GM19328 (cell line): Measurements from ENCODE around the gene FXYD2.

Experiments used
- ATAC-seq: cut with Tn5 transposase; IDR thresholded peaks from one replicate; pipeline ENCODE4 v1.9.1; 2021; ENCODE audit warnings: mild to moderate bottlenecking, moderate library complexity; ENCODE audit not compliant: unreplicated experiment

Gene FXYD2

DNA sequence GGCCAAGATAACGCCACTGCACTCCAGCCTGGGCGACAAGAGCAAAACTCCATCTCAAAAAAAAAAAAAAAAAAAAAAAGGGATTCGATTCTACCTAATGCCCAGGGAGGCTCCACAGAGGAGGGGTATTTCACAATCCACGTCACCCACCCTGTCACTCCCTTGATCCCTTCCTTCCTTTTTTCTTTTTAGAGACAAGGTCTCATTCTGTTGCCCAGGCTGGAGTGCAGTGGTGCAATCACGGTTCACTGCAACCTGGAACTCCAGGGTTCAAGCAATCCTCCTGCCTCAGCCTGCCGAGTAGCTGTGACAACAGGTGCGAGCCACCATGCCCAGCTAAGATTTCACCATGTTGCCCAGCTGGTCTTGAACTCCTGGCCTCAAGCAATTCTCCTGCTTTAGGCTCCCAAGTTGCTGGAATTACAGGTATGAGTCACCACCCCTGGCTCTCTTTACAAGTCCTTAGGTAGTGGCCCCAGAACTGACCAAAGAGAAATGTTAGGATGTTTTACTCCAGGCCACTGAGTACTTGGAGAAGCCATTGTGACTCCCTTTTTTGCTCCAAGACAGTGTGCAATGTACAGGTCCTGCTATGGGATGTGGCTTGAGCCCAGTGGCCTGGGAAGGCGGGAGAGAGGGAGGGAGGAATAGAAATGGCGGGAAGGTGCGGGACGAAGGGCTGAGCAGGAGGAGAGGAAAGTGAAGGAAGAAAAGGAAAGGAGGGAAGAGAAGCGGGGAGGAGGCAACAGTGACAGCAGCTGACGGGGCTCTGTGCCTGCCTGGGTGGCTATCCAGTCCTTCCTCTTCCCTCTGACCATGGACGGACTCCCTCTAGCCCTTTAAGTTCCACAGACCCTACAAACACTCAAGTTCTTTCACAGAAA is 11.8 kb upstream of the FXYD2 start:
- no peak for ATAC-seq

DNA sequence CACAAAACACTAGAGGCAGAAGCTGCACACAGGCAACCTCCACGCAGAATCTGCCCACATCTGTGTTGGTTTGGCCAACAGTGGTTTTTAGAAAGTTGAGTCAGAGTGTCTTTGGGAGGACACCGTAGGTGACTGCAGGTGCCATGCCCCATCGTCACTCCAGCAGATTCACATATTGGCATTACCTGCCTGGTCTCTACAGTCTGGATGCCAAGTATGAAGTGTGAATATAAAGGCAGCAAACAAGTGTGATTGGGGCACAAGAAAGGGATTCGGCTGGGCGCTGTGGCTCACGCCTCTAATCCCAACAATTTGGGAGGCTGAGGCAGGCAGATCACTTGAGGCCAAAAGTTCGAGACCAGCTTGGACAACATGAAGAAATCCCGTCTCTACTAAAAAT is 11.0 kb upstream of the FXYD2 start:
- no peak for ATAC-seq

DNA sequence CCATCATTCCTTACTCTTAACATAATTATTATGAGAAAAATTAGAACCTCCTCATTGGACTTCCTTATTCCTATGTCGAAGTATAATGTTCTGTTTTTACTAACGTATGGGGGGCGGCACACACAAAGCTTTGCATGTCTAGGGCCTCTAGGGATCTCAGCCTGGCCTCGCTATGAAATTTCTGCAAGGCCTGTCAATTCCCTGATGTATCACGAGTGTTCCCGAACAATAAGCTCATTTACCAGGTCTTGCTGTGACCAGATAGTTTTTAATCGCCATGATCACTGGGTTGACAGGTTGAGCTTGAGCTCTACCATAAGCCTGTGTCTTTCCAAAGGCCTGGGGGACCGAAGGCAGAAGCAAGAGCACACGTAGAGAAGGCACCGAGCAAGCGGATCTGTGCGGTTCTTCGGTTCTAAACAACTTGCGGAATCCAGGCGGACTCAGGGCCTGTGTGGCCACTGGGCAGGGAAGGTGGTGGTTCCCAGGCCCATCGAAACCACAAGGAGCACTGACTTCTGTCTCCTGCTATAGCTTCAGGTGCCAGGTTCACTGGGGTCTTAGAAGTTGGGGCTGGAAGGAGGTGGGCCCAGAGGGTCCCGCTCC is 10.4 kb upstream of the FXYD2 start:
- ATAC-seq, result no peak

DNA sequence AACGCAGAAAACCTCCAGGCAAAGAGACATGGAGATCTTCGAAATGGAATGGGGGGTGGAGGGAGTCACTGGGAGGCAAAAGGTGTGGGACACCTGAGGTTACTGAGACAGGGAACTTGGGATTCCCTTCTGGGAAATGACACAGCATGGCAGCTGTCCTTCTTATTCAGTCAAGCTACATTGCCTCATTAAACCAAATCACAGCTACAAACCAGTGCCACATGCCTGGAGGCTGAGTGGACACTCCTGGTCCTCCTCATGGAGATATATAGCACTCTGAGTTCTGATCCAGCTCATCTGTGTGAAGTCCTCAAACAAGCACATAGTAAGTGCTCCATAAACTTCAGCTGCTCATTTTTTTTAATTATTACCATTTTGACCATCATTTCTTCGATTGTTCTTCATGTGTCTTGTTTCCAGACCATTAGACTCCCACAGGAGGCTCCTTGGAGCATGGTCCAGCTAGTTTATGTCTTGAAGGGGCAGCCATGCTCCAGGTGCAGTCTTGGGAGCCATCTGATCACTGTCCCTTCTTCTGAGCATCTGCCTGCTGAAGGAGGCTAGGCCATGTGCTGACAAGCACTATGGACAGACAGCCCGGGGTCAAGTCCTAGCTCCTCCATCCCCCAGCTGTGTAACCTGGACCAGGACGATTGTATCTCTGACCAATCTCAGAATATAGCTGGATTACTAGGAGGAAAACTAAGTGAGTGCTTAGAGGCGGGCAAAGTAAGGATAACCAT is 9.7 kb upstream of the FXYD2 start:
- ATAC-seq, result no peak

DNA sequence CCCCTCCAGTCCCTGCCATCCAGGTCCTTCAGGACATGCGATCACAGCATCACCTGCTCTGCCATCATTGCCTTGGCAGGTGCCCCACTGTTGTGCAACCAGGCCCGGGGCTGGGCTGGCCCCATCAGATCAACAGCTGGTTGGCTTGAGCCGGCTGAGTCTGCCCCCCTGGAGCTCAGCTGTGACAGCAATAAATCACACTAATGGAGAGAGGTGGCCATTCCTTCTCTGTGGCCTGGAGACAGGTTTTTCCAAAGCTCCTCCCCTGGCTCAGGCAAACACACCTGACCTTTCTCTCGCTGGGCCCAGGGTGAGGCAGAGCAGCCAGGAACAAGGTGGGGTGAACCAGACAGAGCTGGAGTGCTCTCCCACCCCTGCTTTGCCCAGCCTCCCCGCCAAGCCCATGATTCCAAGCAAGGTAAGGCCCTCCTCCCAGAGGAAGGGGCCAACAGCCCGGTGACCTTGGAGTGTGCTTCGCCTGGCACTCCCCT is 8.9 kb upstream of the FXYD2 start:
- ATAC-seq, result no peak

DNA sequence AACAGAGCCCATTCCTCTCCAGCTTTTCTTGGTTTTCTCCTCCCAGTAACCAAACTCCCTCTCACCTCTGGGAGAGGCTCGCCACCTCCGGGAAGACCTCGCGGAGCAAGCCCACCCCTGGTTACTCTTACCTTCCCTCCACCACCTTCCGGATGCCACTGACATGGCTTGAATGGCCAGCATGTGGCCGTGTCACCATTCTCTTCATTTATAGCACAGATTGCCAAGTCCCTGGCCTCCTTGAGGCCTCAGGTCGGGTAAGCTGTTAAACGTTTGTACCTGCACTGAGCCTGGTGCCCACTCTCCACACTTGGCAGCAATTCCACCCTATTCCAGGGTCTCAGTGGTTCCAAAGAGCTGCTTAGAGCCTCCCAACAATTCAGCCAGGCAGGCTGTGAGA is 8.0 kb upstream of the FXYD2 start:
- ATAC-seq, result no peak

DNA sequence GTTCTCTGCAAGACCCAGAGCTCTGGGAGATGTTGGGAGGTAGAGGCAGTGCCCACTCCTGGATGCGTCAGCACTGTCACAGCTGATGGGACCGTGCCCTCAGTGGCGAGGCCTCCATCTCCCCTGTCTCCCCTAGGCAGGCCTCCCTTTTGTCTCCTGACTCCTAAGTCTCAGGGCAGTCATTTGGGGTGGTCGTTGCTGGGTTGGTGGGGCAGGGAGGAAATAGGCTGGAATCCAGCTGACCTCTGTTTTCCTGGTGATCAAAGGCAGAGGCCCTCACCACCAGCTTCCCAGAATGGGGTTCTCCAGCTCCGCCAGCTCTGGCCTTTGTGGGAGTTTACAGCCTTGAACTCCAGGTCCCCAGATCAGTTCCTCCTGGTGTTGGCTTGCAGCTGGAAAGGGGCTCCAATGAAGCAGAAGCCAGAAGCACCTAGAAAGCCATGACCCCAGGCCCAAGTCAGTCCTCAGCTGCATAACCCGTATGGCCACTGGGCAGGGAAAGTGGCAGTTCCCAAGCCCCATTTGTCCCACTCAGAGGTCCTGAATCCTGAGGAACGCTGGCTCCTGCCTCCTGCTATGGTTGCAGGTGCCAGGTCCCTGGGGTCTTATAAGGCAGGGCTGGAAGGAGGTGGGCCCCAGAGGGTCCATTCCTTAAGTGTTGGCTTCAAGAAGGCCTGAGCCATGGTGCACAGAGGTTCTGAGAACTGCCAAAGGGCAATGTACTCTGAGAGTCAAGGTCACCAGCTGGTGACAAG is 7.3 kb upstream of the FXYD2 start:
- no peak for ATAC-seq

DNA sequence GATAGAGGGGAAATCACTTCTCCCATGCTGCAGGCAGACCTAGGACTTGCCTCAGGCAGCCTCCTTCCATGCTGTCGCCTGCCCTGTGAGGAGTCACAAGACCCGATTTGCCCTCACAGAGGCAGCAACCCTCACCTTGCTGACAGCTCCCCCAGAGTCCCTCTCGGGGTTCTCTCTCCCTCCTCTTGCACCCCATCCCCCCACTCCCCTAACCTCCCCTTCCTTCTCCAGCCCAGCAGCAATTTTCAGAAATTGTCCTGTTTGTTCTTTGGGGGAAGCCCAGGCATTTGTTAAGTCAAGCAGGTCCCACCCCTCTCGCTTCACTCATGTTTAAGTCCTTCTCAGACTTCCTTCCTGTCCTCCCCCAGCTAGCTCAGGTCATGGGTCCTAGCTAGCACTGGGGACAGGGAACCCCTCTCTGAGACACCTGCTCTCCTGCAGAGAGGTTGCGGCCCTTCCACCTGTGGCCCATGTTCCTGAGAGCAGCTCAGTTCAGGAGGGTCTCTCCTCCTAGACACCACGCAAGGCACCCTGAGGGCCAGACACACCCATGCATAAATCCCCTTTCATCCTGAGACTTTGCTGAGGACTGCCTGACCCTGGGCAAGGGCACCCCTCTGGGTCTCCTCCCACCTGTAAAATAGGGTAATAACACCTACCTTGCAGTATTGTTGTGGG is 6.3 kb upstream of the FXYD2 start:
- no peak for ATAC-seq

DNA sequence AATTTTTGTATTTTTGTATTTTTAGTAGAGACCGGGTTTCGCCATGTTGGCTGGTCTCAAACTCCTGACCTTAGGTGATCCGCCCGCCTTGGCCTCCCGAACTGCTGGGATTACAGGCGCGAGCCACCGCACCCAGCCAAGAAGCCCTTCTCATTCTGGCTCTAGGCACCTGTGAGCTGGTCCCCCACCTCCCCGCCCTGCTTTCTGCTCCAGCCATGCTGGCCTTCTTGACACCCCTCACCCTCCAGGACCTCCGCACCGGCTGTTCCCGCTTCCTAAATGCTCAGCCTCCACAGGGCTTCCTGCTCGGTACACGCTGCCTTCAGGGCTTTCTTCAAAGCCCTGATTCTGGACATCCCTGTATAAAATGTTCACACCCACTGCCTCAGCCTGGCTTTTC is 5.5 kb upstream of the FXYD2 start:
- no peak for ATAC-seq

DNA sequence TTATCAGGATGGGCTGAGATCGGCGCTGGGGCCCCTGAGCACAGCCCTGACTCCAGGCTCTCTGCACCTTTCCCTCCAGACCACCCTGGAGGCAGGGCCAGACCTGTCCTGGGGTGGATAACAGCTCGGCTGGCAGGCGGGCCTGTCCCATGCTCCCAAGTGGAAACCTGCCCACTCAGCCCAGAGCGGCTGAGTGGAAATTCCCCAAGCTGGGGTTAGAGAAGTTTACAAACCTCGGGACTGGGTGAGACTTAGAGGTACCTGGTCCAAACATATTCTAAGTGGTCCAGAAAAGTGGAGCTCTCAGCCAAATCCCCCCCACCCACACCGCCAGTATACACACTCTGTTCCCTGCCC is 4.8 kb upstream of the FXYD2 start:
- ATAC-seq, result no peak

DNA sequence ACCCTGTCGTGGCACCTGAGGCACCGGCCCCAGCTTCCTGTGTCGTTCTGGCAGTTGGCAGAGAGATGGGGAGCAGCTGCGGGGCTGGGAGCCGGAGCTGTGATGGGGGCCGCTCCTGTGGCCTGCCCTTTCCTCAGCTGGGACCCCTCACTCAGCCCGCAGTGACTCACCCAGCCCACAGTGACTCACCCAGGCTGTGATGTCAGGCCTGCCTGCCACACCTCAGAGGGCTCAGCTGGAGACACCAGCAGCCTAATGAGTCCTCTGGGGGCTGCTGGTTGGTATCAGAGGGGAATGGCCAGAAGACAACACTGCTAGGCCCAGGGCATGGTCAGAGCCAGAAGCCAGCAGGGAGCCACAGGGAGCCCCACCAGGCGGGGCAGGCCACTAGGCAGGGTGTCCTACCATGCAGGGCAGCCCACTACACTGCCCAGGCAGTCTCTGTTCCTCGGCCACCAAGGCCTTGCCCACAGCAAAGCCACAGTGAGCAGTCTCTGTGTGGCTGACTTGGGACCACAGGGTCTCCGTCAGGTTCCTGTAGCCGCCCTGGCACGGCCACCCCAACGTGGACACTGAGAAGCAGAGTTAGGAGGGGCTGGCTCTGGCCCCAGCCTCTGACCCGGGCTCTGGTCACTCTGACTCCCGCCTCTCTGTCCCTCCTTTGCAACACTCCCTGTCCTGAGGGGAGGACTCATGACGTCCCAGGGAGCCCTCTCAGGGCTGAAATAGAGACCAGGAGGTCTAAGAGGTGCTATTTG is 4.2 kb upstream of the FXYD2 start:
- ATAC-seq, result no peak

DNA sequence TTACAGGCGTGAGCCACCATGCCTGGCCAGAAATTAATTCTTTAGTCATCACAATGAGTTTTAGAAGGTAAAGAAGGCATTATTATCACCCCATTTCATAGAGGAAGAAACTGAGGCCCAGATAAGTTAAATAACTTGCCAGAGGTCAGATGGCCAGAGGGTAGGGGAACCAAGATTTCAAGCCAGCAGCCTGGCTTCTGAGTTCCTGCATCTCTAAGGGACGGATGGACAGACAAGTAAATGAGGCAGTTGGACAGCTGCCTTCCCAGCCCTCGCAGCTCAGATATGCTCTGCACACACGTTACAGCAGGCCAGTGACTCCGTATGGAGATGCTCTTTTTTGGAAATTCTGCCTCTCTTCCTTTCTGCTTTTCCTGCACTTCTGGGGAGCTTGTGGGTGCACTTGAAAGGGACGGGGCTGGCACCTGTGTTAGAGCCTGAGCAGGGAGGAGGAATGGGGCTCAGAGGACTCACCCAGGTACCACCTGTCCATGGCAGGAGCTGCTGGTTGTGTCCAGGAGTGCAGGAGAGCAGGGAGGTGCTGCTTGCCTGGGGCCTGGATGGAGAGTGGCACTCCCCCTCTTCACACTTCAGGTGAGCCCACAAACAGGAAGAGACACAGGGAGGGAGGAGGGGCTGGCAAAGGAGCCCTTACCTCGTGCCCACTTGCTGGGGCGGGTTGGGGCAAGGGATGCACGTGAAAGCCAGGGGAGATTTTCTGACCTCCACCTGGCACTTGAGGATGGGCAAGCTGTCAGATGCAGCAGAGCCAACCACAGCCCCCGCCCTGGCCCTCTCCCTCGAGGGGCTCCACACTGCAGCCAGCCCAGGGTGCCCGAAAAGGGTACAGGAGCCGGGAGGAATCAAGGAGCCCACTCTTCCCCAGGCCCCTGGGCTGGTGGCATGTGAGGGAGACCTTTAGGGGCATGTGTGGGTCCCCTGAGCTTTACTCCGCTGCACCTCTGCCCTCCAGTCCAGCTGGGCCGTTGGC is 3.3 kb upstream of the FXYD2 start:
- no peak for ATAC-seq

DNA sequence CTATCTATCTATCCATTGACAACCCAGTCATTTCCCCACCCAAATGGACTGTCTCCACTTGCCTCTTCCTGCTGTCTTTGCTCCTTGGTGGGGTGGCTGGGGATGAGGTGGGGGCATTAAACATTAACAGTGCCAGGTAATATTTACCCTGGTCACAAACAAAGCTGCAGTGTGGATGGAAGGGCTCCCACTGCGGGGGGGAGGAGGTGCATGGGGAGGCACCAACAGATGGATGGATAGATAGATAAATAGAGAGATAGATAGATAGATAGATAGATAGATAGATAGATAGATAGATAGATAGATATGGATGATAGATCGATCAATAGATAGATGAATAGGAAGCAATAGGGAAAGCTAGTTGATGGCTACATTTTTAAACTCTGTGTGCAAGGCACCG is 2.3 kb upstream of the FXYD2 start:
- no peak for ATAC-seq

DNA sequence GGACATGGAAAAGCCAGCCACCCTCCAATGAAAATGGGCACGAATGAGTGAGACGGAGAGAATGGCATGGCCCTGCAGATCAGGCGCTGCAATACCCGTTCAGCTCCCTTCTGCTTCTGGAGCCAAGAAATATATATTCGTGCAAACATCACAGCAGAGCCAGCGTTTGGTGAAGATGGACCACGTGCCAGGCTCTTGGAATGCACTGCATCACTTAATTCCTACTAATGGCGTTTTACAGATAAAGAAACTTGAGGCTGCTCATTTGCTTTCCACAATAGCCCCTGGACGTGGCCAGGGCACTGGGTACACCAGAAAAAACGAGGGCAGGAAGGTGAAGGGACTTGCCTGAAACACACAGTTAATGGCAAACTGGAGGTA is 1.6 kb upstream of the FXYD2 start:
- ATAC-seq, result no peak

DNA sequence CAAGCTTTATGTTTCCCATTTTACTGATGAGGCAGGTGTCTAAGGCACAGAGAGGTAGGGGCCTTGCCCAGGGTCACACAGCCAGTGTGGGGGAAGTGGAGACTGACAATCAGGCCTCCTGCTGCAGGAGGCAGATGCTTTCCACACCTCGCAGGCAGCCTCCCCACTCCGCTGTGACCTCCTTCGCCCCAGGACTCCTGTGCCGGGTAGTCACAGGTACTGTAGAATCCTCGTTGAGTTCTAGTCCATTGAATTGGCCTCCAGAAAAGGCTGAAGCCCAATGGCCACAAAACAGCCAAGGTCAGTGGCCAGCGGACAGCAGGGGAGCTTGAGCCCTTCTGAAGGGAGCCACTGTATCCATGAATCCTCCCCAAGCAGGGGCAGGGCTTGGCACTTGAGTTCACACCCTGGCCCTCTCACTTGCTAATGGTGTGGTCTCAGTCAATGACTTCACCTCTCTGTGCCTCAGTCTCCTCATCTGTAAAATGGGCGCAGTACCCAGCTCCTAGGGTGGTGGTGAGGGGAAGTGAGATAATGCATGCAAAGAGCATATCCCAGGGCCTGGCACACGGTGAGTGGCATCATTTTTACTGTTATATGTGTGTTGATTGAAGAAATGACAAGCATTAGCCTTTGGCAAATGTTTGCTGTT is 1.1 kb upstream of the FXYD2 start:
- ATAC-seq, result no peak

DNA sequence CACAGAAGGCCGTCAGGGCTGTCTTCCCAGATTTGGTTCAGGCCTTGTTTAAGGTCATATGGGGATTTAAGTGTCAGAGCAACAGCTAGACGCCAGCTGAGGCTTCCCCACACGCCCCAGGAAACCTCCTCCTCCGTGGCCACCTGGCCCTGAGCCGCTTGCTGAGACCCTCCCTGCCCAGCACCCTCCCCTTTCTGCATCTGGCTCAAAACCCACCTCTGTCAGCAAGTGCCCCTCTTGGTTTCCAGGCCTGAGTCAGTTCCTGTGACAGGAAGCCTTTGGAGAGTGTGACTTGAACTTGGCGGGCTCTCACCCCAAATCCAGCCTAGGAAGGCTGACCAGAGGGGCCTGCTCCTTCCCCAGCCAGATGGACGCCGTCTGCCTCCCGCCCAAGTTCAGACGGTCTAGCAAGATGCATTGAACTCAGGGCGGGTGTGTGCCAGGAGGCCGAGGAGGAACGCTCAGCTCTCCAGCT is 561 bp downstream of the FXYD2 start:
- no peak for ATAC-seq

DNA sequence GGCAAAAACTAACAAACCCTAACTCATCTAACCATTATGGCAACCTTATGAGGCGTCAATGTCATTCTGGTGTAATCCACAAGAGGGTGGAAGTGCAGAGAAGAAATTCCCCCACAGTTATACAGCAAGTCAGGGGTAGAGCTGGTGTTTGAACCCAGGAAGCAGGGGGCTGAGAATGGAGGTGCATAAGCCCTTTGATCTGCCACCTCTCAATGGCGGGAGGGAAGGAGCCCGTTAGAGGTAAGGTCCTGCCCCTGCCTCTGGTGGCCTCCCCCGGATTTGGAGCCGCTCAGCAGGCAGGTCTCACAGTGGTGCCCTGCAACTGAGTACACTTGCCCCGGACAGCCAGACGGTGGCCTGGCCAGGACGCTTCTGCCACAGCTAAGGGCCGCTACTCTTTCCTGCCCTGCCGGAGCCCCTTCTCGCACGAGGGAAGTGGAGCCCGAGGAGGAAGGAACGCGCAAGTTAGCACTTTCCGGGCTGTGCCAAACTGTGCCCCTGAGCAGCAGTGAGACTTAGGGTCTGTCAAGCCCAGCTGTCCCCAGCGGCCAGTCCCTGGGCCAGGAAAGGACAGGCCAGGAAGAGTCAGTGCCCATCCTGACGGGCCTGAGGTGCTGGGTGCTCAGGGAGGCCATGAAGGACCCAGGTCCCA is 1.1 kb downstream of the FXYD2 start:
- ATAC-seq, result no peak
